Left kidney (tissue), 2 donors: Measurements from ENCODE around the gene EPHA8. TPM values are rescaled to one million over a fixed set of nuclear protein-coding genes. Genes with fewer than 3 reads are reported as not detected.

Experiments
- DNase-seq: peaks from one replicate; pipeline ENCODE4 v3.0.0-alpha.2; 2013
- polyA plus RNA-seq: library from polyadenylated mRNA; unstranded; fragments of 120-200 nt; gene quantifications from one replicate; pipeline ENCODE4 v1.2.1, GENCODE V29; 2013; ENCODE audit not compliant: insufficient read length

EPHA8 gene
- polyA plus RNA-seq, 1 donor = 1.3 TPM

GRCh38 chr1:22645931-22646330 lies 82.6 kb downstream of the EPHA8 start:
- no peak for DNase-seq

- DNase-seq = no peak
Observed at GRCh38 chr1:22646384-22646783, 83.1 kb downstream of the EPHA8 start.

DNA sequence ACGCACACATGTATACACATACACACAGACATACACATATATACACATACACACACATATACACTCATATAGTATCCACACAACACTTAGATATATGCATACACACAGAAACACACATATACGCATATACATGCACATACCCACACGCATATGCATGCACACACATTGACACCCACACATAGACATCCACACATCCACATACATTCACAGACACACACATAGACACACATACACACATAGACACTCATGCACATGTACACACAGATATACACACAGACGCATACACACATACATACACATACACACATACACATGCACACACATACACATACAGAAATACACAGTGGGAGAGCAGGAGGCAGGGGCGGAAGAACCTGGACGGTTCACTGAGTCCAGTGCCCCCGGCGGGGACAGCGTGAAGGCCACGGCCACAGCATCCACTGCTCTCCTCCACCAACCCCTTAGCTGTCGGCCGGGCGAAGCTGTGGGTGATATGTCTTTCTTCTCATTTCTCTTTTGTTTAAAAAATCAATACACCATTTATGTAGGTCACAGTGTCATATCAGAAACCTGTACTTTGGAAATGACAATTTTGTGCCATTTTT lies 86.9 kb downstream of the EPHA8 start:
- no peak for DNase-seq

DNA sequence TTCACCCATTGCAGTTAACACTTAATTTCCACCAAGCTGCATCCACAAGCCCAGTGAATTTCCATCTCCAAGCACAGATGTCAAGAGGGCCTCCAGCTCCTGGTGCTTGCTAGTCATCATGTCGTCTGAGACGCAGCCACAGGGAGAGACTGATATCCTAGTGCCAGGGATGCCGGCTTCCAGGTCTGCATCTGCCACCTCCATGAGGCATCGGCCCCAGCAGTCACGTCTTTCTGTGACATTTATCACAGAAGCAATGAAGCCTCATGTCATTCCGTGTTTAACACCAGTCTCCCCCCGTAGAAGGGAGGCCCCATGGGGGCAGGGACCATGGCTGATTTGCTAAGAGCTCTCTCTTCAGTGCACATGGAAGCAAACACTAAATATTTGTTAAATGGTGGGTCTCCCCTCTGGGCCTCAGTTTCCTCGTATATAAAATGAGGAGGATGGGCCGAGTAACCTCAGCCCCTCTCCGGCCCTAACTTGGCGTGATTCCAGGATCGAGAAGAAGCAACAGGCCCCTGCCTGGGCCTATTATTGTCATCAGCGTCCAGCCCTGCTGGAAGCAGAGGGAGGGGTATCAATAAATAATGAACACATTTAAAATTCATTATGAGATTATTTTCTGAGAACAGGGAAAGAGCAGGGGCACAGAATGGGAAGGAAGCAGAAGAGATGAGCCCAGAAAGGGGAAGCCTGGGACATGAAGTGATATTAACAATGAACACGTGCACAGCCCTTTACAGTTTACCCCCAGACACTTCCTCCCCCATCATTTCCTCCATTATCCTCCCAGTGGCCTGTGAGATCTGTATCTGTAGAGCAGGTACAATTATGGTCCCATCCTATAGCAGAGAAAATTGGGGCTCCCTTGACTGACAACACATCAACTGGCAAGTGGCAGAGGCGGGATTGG lies 88.9 kb downstream of the EPHA8 start:
- no peak for DNase-seq

- DNase-seq = no peak
Observed at GRCh38 chr1:22652881-22653316, 89.6 kb downstream of the EPHA8 start, which contains the start of gene C1QB. C1QB (plus strand) TSS chr1:22653236; CDS start chr1:22659463, 6,227 bp downstream.

Other genes with a start within 250 kb of the EPHA8 start
- gene ZBTB40, start 111.6 kb upstream of the EPHA8 start, polyA plus RNA-seq = 25.3 TPM
- 10.1 TPM for gene C1QA, start 73.1 kb downstream of the EPHA8 start, polyA plus RNA-seq
- 8.8 TPM for gene C1QC, start 80.1 kb downstream of the EPHA8 start, polyA plus RNA-seq
- gene C1QB, start 89.7 kb downstream of the EPHA8 start, polyA plus RNA-seq = 5.3 TPM
- gene EPHB2, start 147.3 kb downstream of the EPHA8 start, polyA plus RNA-seq = 11.5 TPM